Measurements from ENCODE around the gene ADAP1. TPM values are rescaled to one million over a fixed set of nuclear protein-coding genes. Genes with fewer than 3 reads are reported as not detected.

Gene ADAP1
- total RNA-seq, 1 experiment from 2014 or later = 34.0 TPM

- RAD21 ChIA-PET (ENCODE audit: low non-redundant PET in 1 of 2, low total read pairs in 2 of 2, uncharacterized antibody in 2 of 2, unreplicated experiment in 2 of 2) = no interaction called here
- Histone ChIP-seq H3K27me3 (ENCODE audit: insufficient read depth, low read length) (no peaks in the 10 kb centered on the region), H4K20me1 (ENCODE audit: insufficient read depth) (no peaks in the 10 kb centered on the region; the same call in 1 of the 2 replicates), H3K4me1 (ENCODE audit: control insufficient read depth in 1 of 2, insufficient read depth in 2 of 2, low read length in 2 of 2) (peaks cover 11 to 26% of the 10 kb centered on the region in 2 experiments), H2AFZ (ENCODE audit: low read depth, low read length, poor library complexity, severe bottlenecking) (no peak overlapping the region), H3K4me2 (ENCODE audit: low read length) (peak overlapping the region; percentile 91), H3K4me3 (replicated peaks in 1 of 2; ENCODE audit: low read depth in 1 of 2, low read length in 2 of 2) (peak overlapping the region; percentile 83 to 85), H3K27ac (ENCODE audit: low read depth, low read length) (peak overlapping the region; percentile 83), H3K36me3 (ENCODE audit: control insufficient read depth in 1 of 2, insufficient read depth in 2 of 2, low read length in 2 of 2) (peaks cover 6 to 19% of the 10 kb centered on the region in 2 experiments; a peak in 3 of 4 replicates), H3K79me2 (ENCODE audit: insufficient read depth, low read length) (peaks cover 51% of the 10 kb centered on the region), H3K9me2 (ENCODE audit: insufficient read depth) (no peaks in the 10 kb centered on the region), H3K9me3 (ENCODE audit: control insufficient read depth in 1 of 2, insufficient read depth in 1 of 2, low read depth in 1 of 2, low read length in 2 of 2) (no peaks in the 10 kb centered on the region), H3K9ac (ENCODE audit: low read length) (peak overlapping the region; percentile 76)
- CTCF ChIA-PET = interaction anchor here (0.9 kb wide), 1 partner anchor 90 kb away, joined by 4 read pairs; no protein-coding TSS in a partner anchor
- DNase-seq (ENCODE audit: low read depth, low spot score) (no peak), ATAC-seq (peak; percentile 55)
- BruUV-seq (replicated peaks) = no TSS peak
- intact Hi-C loops (cut with micrococcal nuclease) = no loop called here
- POLR2A ChIA-PET = no interaction called here
- TF ChIP-seq EZH2 (IDR thresholded peaks at IDR 0.05) (no peak), ZFX (IDR thresholded peaks at IDR 0.05) (peak; percentile 64; the same call in 1 of the 2 replicates)
Observed at GRCh38 chr7:876972-877311, 77.5 kb downstream of the ADAP1 start.

- intact Hi-C loops (cut with micrococcal nuclease) = no loop called here
- Histone ChIP-seq H3K36me3 (ENCODE audit: control insufficient read depth in 1 of 2, insufficient read depth in 2 of 2, low read length in 2 of 2) (peaks cover 6 to 19% of the 10 kb centered on the region in 2 experiments; a peak in 3 of 4 replicates), H3K79me2 (ENCODE audit: insufficient read depth, low read length) (peaks cover 45% of the 10 kb centered on the region), H3K4me1 (ENCODE audit: control insufficient read depth in 1 of 2, insufficient read depth in 2 of 2, low read length in 2 of 2) (peaks cover 11 to 26% of the 10 kb centered on the region in 2 experiments), H3K9me3 (ENCODE audit: control insufficient read depth in 1 of 2, insufficient read depth in 1 of 2, low read depth in 1 of 2, low read length in 2 of 2) (no peaks in the 10 kb centered on the region), H3K4me3 (replicated peaks in 1 of 2; ENCODE audit: low read depth in 1 of 2, low read length in 2 of 2) (peak within 1 kb of the TSS; percentile 83 to 85), H3K9me2 (ENCODE audit: insufficient read depth) (no peaks in the 10 kb centered on the region), H4K20me1 (ENCODE audit: insufficient read depth) (no peaks in the 10 kb centered on the region; the same call in 1 of the 2 replicates), H3K4me2 (ENCODE audit: low read length) (peak within 1 kb of the TSS; percentile 91), H3K27me3 (ENCODE audit: insufficient read depth, low read length) (no peaks in the 10 kb centered on the region), H2AFZ (ENCODE audit: low read depth, low read length, poor library complexity, severe bottlenecking) (no peak within 1 kb of the TSS), H3K9ac (ENCODE audit: low read length) (peak within 1 kb of the TSS; percentile 76), H3K27ac (ENCODE audit: low read depth, low read length) (peak within 1 kb of the TSS; percentile 83)
- BruUV-seq (replicated peaks) = no TSS peak
- peak; percentile 84 for ATAC-seq
- ChIA-PET POLR2A (no interaction called here), CTCF (interaction anchor here (0.9 kb wide), 1 partner anchor 90 kb away, joined by 4 read pairs; no protein-coding TSS in a partner anchor), RAD21 (ENCODE audit: low non-redundant PET in 1 of 2, low total read pairs in 2 of 2, uncharacterized antibody in 2 of 2, unreplicated experiment in 2 of 2) (no interaction called here)
- DNase-seq (ENCODE audit: low read depth, low spot score) = peak; percentile 82
- TF ChIP-seq EZH2phosphoT487 (IDR thresholded peaks at IDR 0.05; ENCODE audit: borderline replicate concordance) = no peak
- TF ChIP-seq ZNF274 (IDR thresholded peaks at IDR 0.05; ENCODE audit: low read depth, low read length) = no peak
- TF ChIP-seq JUND (IDR thresholded peaks at IDR 0.05) = no peak
- peak; percentile 92 for TF ChIP-seq ZBTB33 (IDR thresholded peaks at IDR 0.05; ENCODE audit: extremely low read depth, insufficient replicate concordance, low read length)
- TF ChIP-seq POLR2AphosphoS5 (IDR thresholded peaks at IDR 0.05; ENCODE audit: low read depth, low read length) = peak; percentile 48
- peak; percentile 58 for TF ChIP-seq POLR2A (IDR thresholded peaks at IDR 0.05; ENCODE audit: borderline replicate concordance, extremely low read depth, insufficient read depth, insufficient read length)
- TF ChIP-seq RAD21 (IDR thresholded peaks at IDR 0.05; ENCODE audit: low read depth) = no peak
- TF ChIP-seq YY1 (IDR thresholded peaks at IDR 0.05; ENCODE audit: extremely low read depth, insufficient replicate concordance, low read depth, low read length) = peak; percentile 88
- TF ChIP-seq CTCF (IDR thresholded peaks at IDR 0.05 in 2 of 3, conservative IDR thresholded peaks at IDR 0.05 in 1 of 3; ENCODE audit: borderline replicate concordance in 1 of 3, insufficient read depth in 1 of 3, low read depth in 2 of 3, low read length in 2 of 3) = 0 out of 6 replicates have a peak, but pooled peaks of 2 of the 3 experiments have one; percentile 5 to 12
Observed at GRCh38 chr7:876077-876971, 78.2 kb downstream of the ADAP1 start, which contains the start of gene GET4. GET4 (plus strand) TSS chr7:876554; CDS start chr7:876646, 92 bp downstream.
